ENCODE data around the gene CDK14.

DNA sequence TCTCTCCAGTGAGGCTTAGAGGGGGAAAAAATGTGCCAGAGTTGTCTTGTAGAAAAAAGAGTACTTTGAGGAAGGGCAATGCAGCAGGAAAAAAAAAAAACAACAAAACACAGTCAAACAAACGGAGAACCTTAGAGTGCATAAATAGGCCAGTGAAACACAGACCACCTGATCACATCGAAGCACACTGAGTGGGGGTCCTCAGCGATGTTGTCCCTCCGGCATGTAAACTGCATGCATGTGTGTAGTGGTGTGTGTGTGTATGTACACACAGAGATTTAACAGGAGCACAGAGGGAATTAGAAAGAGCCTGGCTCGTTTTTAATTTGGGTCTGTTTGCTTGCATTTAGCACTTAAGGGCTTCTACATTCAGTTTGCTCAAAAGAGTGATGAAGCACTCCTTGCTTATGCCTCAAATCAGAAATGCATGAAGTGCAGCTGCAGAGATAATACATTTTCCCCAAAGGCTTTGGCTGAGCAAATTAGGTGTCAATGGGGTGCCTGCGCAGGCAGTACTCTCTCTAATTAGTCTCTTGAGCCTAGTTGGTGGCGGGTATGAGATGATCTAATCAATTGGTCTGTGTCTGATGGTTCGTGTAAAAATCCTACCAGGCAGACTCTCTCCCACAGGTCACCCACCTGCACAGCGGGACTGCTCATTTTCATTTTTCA is 605.5 kb downstream of the CDK14 start:
- TF ChIP-seq TAF1 (IDR thresholded peaks at IDR 0.05; ENCODE audit: low read depth) = no peak
- no peak for TF ChIP-seq NFIC (IDR thresholded peaks at IDR 0.05)
- TF ChIP-seq EP300 (IDR thresholded peaks at IDR 0.05; ENCODE audit: borderline replicate concordance) = no peak
- TF ChIP-seq YY1 (IDR thresholded peaks at IDR 0.05; ENCODE audit: low read depth) = no peak
- no peak for TF ChIP-seq TEAD4 (IDR thresholded peaks at IDR 0.05)
- TF ChIP-seq, protein P1, sequence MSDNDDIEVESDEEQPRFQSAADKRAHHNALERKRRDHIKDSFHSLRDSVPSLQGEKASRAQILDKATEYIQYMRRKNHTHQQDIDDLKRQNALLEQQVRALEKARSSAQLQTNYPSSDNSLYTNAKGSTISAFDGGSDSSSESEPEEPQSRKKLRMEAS (IDR thresholded peaks at IDR 0.05) = no peak
- no peak for TF ChIP-seq TCF12 (IDR thresholded peaks at IDR 0.05; ENCODE audit: low read depth)
- no peak for TF ChIP-seq CREB1 (IDR thresholded peaks at IDR 0.05; ENCODE audit: low read depth)
